ENCODE measurements around the gene SRGAP1.

Gene SRGAP1

DNA sequence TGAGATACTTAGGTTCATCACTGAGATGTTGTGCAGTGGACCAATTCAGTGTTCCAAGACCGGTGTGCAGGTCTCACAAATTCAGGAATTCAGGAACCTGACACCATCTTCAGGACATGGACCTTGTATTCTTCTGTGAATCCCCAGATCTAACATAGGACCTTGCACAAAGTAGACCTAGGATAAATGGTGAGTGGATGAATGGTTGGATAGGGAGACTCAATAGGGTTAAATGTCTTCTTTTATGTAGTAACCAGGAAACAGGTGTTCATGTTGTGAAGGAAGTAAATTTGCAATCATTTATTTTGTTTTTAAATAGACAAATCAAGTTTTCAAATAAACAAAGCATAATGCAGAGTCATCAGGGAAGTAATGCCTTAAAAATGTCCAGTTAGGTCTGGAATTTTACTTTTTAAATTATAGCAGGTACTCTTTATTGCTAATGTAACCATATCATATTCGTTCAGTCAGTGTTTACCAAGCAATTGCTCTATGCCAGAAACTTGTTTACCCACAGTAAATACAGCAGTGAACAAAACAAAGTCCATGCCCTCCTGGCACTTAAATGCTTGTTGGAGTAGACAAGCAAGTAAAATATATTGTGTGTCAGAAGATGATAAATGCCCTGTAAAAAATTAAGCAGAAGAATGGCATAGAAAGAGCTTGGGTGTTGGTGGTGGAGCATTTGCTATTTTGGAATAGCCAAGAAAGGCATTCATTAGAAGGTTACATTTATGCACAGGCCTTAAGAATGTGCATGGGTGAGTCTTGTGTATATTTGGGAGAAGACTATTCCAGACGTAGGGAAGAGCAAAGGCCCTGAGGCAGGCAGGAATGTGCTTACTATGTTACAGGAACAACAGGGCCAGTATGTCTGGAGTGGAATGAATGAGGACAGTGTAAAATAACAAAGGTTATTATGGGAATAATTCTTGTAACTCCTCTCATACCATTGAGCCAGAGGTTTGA, 38.5 kb upstream of the SRGAP1 start:
- ChIA-PET POLR2A (no interaction called here), CTCF (interaction anchor here (0.9 to 1.7 kb wide), 2 partner anchors 20 to 427 kb away, joined by 3 to 5 read pairs; no protein-coding TSS in a partner anchor)
- no peak for DNase-seq (ENCODE audit: extremely low spot score)
- TF ChIP-seq, protein P1, sequence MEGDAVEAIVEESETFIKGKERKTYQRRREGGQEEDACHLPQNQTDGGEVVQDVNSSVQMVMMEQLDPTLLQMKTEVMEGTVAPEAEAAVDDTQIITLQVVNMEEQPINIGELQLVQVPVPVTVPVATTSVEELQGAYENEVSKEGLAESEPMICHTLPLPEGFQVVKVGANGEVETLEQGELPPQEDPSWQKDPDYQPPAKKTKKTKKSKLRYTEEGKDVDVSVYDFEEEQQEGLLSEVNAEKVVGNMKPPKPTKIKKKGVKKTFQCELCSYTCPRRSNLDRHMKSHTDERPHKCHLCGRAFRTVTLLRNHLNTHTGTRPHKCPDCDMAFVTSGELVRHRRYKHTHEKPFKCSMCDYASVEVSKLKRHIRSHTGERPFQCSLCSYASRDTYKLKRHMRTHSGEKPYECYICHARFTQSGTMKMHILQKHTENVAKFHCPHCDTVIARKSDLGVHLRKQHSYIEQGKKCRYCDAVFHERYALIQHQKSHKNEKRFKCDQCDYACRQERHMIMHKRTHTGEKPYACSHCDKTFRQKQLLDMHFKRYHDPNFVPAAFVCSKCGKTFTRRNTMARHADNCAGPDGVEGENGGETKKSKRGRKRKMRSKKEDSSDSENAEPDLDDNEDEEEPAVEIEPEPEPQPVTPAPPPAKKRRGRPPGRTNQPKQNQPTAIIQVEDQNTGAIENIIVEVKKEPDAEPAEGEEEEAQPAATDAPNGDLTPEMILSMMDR (IDR thresholded peaks at IDR 0.05; ENCODE audit: control extremely low read depth, extremely low read depth, low read depth, missing control alignments) = no peak

DNA sequence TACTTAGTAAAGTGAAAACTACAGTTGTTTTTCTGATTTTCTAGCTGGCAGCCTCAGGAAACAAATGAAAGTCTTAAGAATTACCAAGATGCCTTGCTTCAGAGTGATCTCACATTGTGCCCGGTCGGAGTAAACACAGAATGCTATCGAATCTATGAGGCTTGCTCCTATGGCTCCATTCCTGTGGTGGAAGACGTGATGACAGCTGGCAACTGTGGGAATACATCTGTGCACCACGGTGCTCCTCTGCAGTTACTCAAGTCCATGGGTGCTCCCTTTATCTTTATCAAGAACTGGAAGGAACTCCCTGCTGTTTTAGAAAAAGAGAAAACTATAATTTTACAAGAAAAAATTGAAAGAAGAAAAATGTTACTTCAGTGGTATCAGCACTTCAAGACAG, 35.9 kb upstream of the SRGAP1 start:
- POLR2A ChIA-PET = no interaction called here
- no peak for DNase-seq (ENCODE audit: extremely low spot score)
- CTCF ChIA-PET = interaction anchor here (0.8 to 0.9 kb wide), 2 partner anchors 14 to 18 kb away, joined by 3 to 4 read pairs; no protein-coding TSS in a partner anchor
- TF ChIP-seq, protein P1 (IDR thresholded peaks at IDR 0.05; ENCODE audit: control extremely low read depth, extremely low read depth, low read depth, missing control alignments) = no peak

DNA sequence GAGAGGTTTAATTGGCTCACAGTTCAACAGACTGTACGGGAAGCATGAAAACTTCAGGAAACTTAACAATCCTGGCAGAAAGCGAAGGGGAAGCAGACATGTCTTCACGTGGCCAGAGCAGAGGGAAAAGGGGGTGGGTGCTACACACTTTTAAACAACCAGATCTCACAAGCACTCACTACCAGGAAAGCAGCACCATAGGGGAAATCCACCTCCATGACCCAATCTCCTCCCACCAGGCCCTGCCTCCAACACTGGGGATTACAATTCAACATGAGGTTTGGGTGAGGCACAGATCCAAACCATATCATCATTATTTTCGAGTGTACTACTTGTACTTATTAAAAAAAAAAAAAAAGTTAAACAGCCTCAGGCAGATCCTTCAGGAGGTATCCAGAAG, 34.9 kb upstream of the SRGAP1 start:
- TF ChIP-seq, protein P1 (IDR thresholded peaks at IDR 0.05; ENCODE audit: control extremely low read depth, extremely low read depth, low read depth, missing control alignments) = no peak
- CTCF ChIA-PET = interaction anchor here (0.8 kb wide), 1 partner anchor 15 kb away, joined by 3 read pairs; no protein-coding TSS in a partner anchor
- POLR2A ChIA-PET = no interaction called here
- DNase-seq (ENCODE audit: extremely low spot score) = no peak

DNA sequence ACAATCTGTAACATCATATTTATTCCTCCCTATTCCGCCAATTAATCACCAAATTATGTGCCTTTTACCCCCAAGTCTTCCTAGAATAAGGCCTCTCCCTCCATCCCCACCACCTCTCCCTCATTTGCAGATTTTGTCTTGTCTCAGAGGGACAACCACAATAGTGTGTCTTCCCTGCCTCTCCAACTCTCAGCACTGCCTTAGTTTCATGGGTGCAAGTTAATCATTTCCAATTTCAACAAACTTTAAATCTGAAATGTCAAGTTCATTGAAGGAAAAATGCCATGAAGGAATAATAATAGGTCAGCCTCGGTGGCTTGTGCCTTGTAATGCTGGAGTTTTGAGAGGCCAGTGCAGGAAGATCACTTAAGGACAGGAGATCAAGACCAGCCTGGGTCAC, 33.2 kb upstream of the SRGAP1 start:
- CTCF ChIA-PET = interaction anchor here (0.7 to 3.2 kb wide), 2 partner anchors 9 to 33 kb away, joined by 3 to 13 read pairs; no protein-coding TSS in a partner anchor
- DNase-seq (ENCODE audit: extremely low spot score) = no peak
- TF ChIP-seq, protein P1 (IDR thresholded peaks at IDR 0.05; ENCODE audit: control extremely low read depth, extremely low read depth, low read depth, missing control alignments) = no peak
- POLR2A ChIA-PET = no interaction called here

DNA sequence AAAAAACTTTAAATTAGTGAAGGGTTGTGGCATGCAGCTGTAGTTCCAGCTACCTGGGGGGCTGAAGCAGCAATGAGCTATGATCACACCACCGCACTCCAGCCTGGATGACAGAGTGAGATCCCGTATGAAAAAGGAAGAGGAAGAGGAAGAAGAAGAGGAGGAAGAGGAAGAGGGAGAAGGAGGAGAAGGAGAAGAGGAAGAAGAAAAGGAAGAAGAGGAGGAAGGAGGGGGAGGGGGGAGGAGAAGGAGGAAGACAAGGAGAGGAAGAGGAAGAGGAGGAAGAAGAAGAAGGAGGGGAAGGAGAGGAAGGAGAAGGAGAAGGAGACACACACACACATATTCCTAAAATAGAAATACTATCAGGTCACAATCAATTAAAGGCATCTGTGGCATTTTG, 32.7 kb upstream of the SRGAP1 start:
- no peak for DNase-seq (ENCODE audit: extremely low spot score)
- POLR2A ChIA-PET = no interaction called here
- TF ChIP-seq, protein P1 (IDR thresholded peaks at IDR 0.05; ENCODE audit: control extremely low read depth, extremely low read depth, low read depth, missing control alignments) = no peak
- CTCF ChIA-PET = interaction anchor here (3.2 kb wide), 1 partner anchor 10 kb away, joined by 13 read pairs; no protein-coding TSS in a partner anchor

DNA sequence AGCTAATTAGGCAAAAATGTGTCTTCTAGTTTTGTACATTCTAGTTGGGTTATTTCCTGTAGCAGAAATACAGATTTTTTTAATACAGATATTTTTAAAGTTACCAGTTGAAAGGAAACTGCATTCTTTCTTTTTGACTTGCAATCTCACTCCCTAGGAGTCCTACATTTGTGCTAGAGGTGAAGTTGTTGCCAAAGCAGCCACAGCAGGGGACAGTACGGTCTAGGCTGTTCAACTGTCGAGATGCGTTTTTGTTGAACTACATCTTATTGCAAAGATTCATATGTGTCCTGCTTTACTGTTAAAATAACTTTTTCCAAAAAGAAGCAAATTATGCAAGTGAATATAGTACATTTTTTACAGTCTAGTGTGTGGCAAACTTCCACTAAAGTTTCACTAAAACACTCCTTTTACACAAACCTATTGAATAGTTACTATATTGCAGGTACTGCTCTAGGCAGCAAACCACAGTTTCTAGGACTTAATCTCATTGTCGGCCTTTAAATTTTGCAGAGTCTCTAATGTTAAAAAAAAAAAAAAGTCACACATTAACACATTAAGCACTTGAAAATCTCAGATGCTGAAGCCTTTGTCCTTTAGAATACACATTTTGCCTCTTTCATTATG, 30.2 kb upstream of the SRGAP1 start:
- POLR2A ChIA-PET = no interaction called here
- CTCF ChIA-PET = interaction anchor here (1.0 to 3.4 kb wide), 4 partner anchors 12 to 412 kb away, joined by 3 to 12 read pairs (median 4); partner anchors contain the start of gene SRGAP1
- TF ChIP-seq, protein P1 (IDR thresholded peaks at IDR 0.05; ENCODE audit: control extremely low read depth, extremely low read depth, low read depth, missing control alignments) = no peak
- no peak for DNase-seq (ENCODE audit: extremely low spot score)

All from GM10248 (cell line).